HCT116 (cell line): Measurements from ENCODE around the gene TNFAIP8L3. TPM values are rescaled to one million over a fixed set of nuclear protein-coding genes. Genes with fewer than 3 reads are reported as not detected.
A peak's percentile ranks its signal among the peaks of the same experiment; 100 is the strongest.

Experiments
- ATAC-seq: fragments of 200-7000 bp; cut with Tn5 transposase; 2 replicates; pipeline ENCODE4 v1.9.1; 2020; ENCODE audit warnings: mild to moderate bottlenecking, moderate library complexity
- BruUV-seq: library from RNA; stranded (reverse); fragments of 400-500 nt; replicated peaks from 2 replicates; lab custom pipeline; 2021; lab: Mats Ljungman, UMichigan
- CTCF ChIA-PET: fragments of 300-600 bp; sonication (Branson Sonifier 250); formaldehyde crosslinking; loops from one replicate; lab custom pipeline; 2021; ENCODE audit warnings: antibody characterized with exemption; lab: Charles Lee
- POLR2A ChIA-PET: fragments of 300-600, 350-600 bp; sonication (Branson Sonifier 250); formaldehyde crosslinking; loops from one replicate; lab custom pipeline; 2021; ENCODE audit warnings: antibody characterized with exemption; lab: Charles Lee
- RAD21 ChIA-PET, 2 experiments: fragments of 300-600 bp; sonication (Branson Sonifier 250); formaldehyde crosslinking; loops; one replicate each; lab custom pipeline; 2023; ENCODE audit warnings: low total read pairs in 2 of 2; ENCODE audit not compliant: uncharacterized antibody in 2 of 2, unreplicated experiment in 2 of 2, low non-redundant PET in 1 of 2; lab: Charles Lee
- DNase-seq: peaks from one replicate; pipeline ENCODE4 v3.0.0-alpha.2; 2010; ENCODE audit warnings: low read depth, low spot score
- H2AFZ ChIP-seq: fragments of 200-600 bp; shearing (Covaris generic), sonication (generic); 2 replicates; pipeline ENCODE4 v1.6.1; 2017; ENCODE audit warnings: low read depth, mixed run types, mixed read lengths, antibody characterized with exemption, low read length; ENCODE audit not compliant: poor library complexity, severe bottlenecking
- H3K27ac ChIP-seq: 2 replicates; pipeline ENCODE4 v1.5.1; 2012; ENCODE audit warnings: low read depth, low read length
- H3K27me3 ChIP-seq: fragments of 200-600 bp; sonication (generic); 2 replicates; pipeline ENCODE4 v1.6.1; 2016; ENCODE audit warnings: mixed run types, low read length, mixed read lengths; ENCODE audit not compliant: insufficient read depth
- H3K36me3 ChIP-seq, 2 experiments: fragments of 200-500 bp in 1 of 2; fragments of 200-600 bp in 1 of 2; sonication (Bioruptor generic) in 1 of 2; sonication (generic) in 1 of 2; 2 replicates each; pipeline versions ENCODE4 v1.5.1 to v1.6.1; 2014 to 2016; ENCODE audit warnings: low read length in 2 of 2, inconsistent platforms in 1 of 2, mixed read lengths in 1 of 2, mixed run types in 1 of 2; ENCODE audit not compliant: insufficient read depth in 2 of 2, control insufficient read depth in 1 of 2
- H3K4me1 ChIP-seq, 2 experiments: fragments of 200-600 bp in 1 of 2; sonication (generic) in 1 of 2; 2 replicates each; pipeline versions ENCODE4 v1.5.1 to v1.6.1; 2012 to 2017; ENCODE audit warnings: low read length in 2 of 2, inconsistent platforms in 1 of 2, mild to moderate bottlenecking in 1 of 2, mixed read lengths in 1 of 2, mixed run types in 1 of 2, moderate library complexity in 1 of 2; ENCODE audit not compliant: insufficient read depth in 2 of 2, control insufficient read depth in 1 of 2
- H3K4me2 ChIP-seq: fragments of 200-600 bp; sonication (generic); 2 replicates; pipeline ENCODE4 v1.6.1; 2017; ENCODE audit warnings: mixed run types, low read length, mixed read lengths
- H3K4me3 ChIP-seq, 2 experiments: fragments of 200-600 bp in 1 of 2; sonication (generic) in 1 of 2; replicated peaks in 1 of 2; 2 replicates each; pipeline ENCODE4 v1.5.1; 2011 to 2016; ENCODE audit warnings: low read length in 2 of 2, control low read depth in 1 of 2, low read depth in 1 of 2, mild to moderate bottlenecking in 1 of 2, mixed read lengths in 1 of 2, mixed run types in 1 of 2
- H3K79me2 ChIP-seq: fragments of 200-600 bp; sonication (generic); 2 replicates; pipeline ENCODE4 v1.6.1; 2017; ENCODE audit warnings: mild to moderate bottlenecking, mixed run types, low read length, moderate library complexity, mixed read lengths; ENCODE audit not compliant: insufficient read depth
- H3K9ac ChIP-seq: fragments of 200-600 bp; sonication (generic); 2 replicates; pipeline ENCODE4 v1.6.1; 2016; ENCODE audit warnings: low read length, mixed read lengths
- H3K9me2 ChIP-seq: fragments of 200-600 bp; sonication (generic), shearing (Covaris generic); 2 replicates; pipeline ENCODE4 v1.6.1; 2017; ENCODE audit warnings: mixed run types, mild to moderate bottlenecking, moderate library complexity; ENCODE audit not compliant: insufficient read depth
- H3K9me3 ChIP-seq, 2 experiments: fragments of 200-500 bp in 1 of 2; fragments of 200-600 bp in 1 of 2; sonication (Bioruptor generic) in 1 of 2; sonication (generic) in 1 of 2; 2 replicates each; pipeline ENCODE4 v1.6.1; 2014 to 2017; ENCODE audit warnings: low read length in 2 of 2, mixed read lengths in 2 of 2, inconsistent platforms in 1 of 2, low read depth in 1 of 2, mild to moderate bottlenecking in 1 of 2, mixed run types in 1 of 2, moderate library complexity in 1 of 2; ENCODE audit not compliant: control insufficient read depth in 1 of 2, insufficient read depth in 1 of 2
- H4K20me1 ChIP-seq: fragments of 200-600 bp; sonication (generic), shearing (Covaris generic); 2 replicates; pipeline ENCODE4 v1.6.1; 2017; ENCODE audit warnings: mixed run types, mild to moderate bottlenecking, moderate library complexity; ENCODE audit not compliant: insufficient read depth
- ATF3 ChIP-seq: IDR thresholded peaks from 2 replicates; pipeline ENCODE4 v1.6.1; 2012
- CEBPB ChIP-seq: IDR thresholded peaks from 2 replicates; pipeline ENCODE4 v1.6.1; 2012; ENCODE audit warnings: low read depth
- ELF1 ChIP-seq: IDR thresholded peaks from 2 replicates; pipeline ENCODE4 v1.6.1; 2012; ENCODE audit warnings: low read depth, borderline replicate concordance
- EZH2 ChIP-seq: fragments of 200-600 bp; sonication (generic); IDR thresholded peaks from 2 replicates; pipeline ENCODE4 v1.6.1; 2017; ENCODE audit warnings: antibody characterized with exemption, mixed run types
- EZH2phosphoT487 ChIP-seq: fragments of 200-600 bp; IDR thresholded peaks from 2 replicates; pipeline ENCODE4 v1.6.1; 2018; ENCODE audit warnings: antibody characterized with exemption, borderline replicate concordance
- FOSL1 ChIP-seq: IDR thresholded peaks from 2 replicates; pipeline ENCODE4 v1.6.1; 2012; ENCODE audit warnings: low read depth
- JUND ChIP-seq: IDR thresholded peaks from 2 replicates; pipeline ENCODE4 v1.6.1; 2012
- POLR2AphosphoS5 ChIP-seq: IDR thresholded peaks from 2 replicates; pipeline ENCODE4 v1.6.1; 2011; ENCODE audit warnings: mild to moderate bottlenecking, low read depth, low read length, moderate library complexity
- RAD21 ChIP-seq: IDR thresholded peaks from 2 replicates; pipeline ENCODE4 v1.6.1; 2012; ENCODE audit warnings: low read depth, mild to moderate bottlenecking
- SP1 ChIP-seq: IDR thresholded peaks from 2 replicates; pipeline ENCODE4 v1.6.1; 2012; ENCODE audit warnings: low read depth
- SRF ChIP-seq: IDR thresholded peaks from 2 replicates; pipeline ENCODE4 v1.6.1; 2012; ENCODE audit warnings: low read depth
- TCF7L2 ChIP-seq: IDR thresholded peaks from 2 replicates; pipeline ENCODE4 v1.7.0; 2011; ENCODE audit warnings: borderline replicate concordance, inconsistent platforms; ENCODE audit not compliant: insufficient read depth, insufficient read length; ENCODE audit errors: extremely low read depth
- ZBTB33 ChIP-seq: IDR thresholded peaks from 2 replicates; pipeline ENCODE4 v1.6.1; 2011; ENCODE audit warnings: mild to moderate bottlenecking, low read length, moderate library complexity; ENCODE audit not compliant: insufficient replicate concordance; ENCODE audit errors: extremely low read depth
- ZNF274 ChIP-seq: fragments of 200-500 bp; sonication (Bioruptor generic); IDR thresholded peaks from 2 replicates; pipeline ENCODE4 v1.6.1; 2014; ENCODE audit warnings: mild to moderate bottlenecking, low read depth, low read length, inconsistent platforms
- intact Hi-C: fragments of 100-400 bp; cut with micrococcal nuclease; formaldehyde crosslinking; loops from 2 replicates; pipeline ENCODE4 v1.10.0; 2022
- total RNA-seq: library from RNA; stranded (reverse); gene quantifications from one replicate; pipeline ENCODE4 v1.2.1, GENCODE V29; 2021; ENCODE audit not compliant: unreplicated experiment

TNFAIP8L3 gene
- total RNA-seq, 1 experiment from 2014 or later, result 0.47 TPM

GRCh38 chr15:51097553-51098330 lies 3.0 kb upstream of the TNFAIP8L3 start:
- Histone ChIP-seq H3K4me3 (no peak overlapping the region), H3K4me1 (peaks cover 8 to 21% of the 10 kb centered on the region in 2 experiments), H3K4me2 (no peak overlapping the region; the same call in 1 of the 2 replicates), H3K27me3 (no peaks in the 10 kb centered on the region), H3K27ac (no peak overlapping the region), H3K9me2 (no peaks in the 10 kb centered on the region), H3K79me2 (no peaks in the 10 kb centered on the region), H3K9ac (no peak overlapping the region), H3K36me3 (no peaks in the 10 kb centered on the region; a peak in 1 of 4 replicates), H2AFZ (no peak overlapping the region), H4K20me1 (no peaks in the 10 kb centered on the region), H3K9me3 (no peaks in the 10 kb centered on the region)
- BruUV-seq, result no TSS peak
- ChIA-PET RAD21 (no interaction called here), POLR2A (no interaction called here), CTCF (interaction anchor here (0.7 to 0.9 kb wide), 2 partner anchors 35 to 65 kb away, joined by 3 read pairs; no protein-coding TSS in a partner anchor)
- no peak for ATAC-seq
- intact Hi-C loops, result no loop called here
- TF ChIP-seq ZBTB33, result no peak
- no peak for TF ChIP-seq EZH2
- TF ChIP-seq FOSL1, result peak; percentile 32; the same call in 1 of the 2 replicates
- TF ChIP-seq SRF, result no peak
- TF ChIP-seq ELF1, result no peak
- no peak for TF ChIP-seq POLR2AphosphoS5
- TF ChIP-seq TCF7L2, result no peak
- TF ChIP-seq CEBPB, result no peak
- TF ChIP-seq ZNF274, result no peak
- no peak for TF ChIP-seq SP1
- TF ChIP-seq ATF3, result no peak
- TF ChIP-seq JUND, result peak; percentile 46
- TF ChIP-seq EZH2phosphoT487, result no peak
- TF ChIP-seq RAD21, result no peak
- DNase-seq, result no peak
